ENCODE measurements around the gene TANC1.
"Not testable (repeated sequence)": the region's sequence is repeated elsewhere in the genome, so short reads cannot be mapped to it uniquely, and the experiment has no call there.

TANC1 gene

GRCh38 chr2:159129824-159130223 is 161.4 kb downstream of the TANC1 start:
- FAIRE-seq (no peak), DNase-seq (ENCODE audit: insufficient read length) (no peak)
- TF ChIP-seq POLR2AphosphoS5 (IDR thresholded peaks at IDR 0.05; ENCODE audit: low read depth, low read length) (no peak), POLR2A (IDR thresholded peaks at IDR 0.05; ENCODE audit: low read depth, low read length) (no peak), TAF1 (IDR thresholded peaks at IDR 0.05; ENCODE audit: borderline replicate concordance, low read depth, low read length) (no peak)

- TF ChIP-seq POLR2A (IDR thresholded peaks at IDR 0.05; ENCODE audit: low read depth, low read length) (no peak), TAF1 (IDR thresholded peaks at IDR 0.05; ENCODE audit: borderline replicate concordance, low read depth, low read length) (no peak), POLR2AphosphoS5 (IDR thresholded peaks at IDR 0.05; ENCODE audit: low read depth, low read length) (no peak)
- no peak for DNase-seq (ENCODE audit: insufficient read length)
- no peak for FAIRE-seq
Observed at GRCh38 chr2:159130302-159130701, 161.9 kb downstream of the TANC1 start.

GRCh38 chr2:159131267-159131913 is 162.9 kb downstream of the TANC1 start:
- DNase-seq (ENCODE audit: insufficient read length) (no peak), FAIRE-seq (no peak)
- TF ChIP-seq TAF1 (IDR thresholded peaks at IDR 0.05; ENCODE audit: borderline replicate concordance, low read depth, low read length) (no peak), POLR2A (IDR thresholded peaks at IDR 0.05; ENCODE audit: low read depth, low read length) (no peak), POLR2AphosphoS5 (IDR thresholded peaks at IDR 0.05; ENCODE audit: low read depth, low read length) (no peak)

GRCh38 chr2:159131914-159132281 is 163.5 kb downstream of the TANC1 start:
- no peak for FAIRE-seq
- no peak for DNase-seq (ENCODE audit: insufficient read length)
- TF ChIP-seq POLR2A (IDR thresholded peaks at IDR 0.05; ENCODE audit: low read depth, low read length) (no peak), TAF1 (IDR thresholded peaks at IDR 0.05; ENCODE audit: borderline replicate concordance, low read depth, low read length) (no peak), POLR2AphosphoS5 (IDR thresholded peaks at IDR 0.05; ENCODE audit: low read depth, low read length) (no peak)

- TF ChIP-seq TAF1 (IDR thresholded peaks at IDR 0.05; ENCODE audit: borderline replicate concordance, low read depth, low read length), result no peak
- no peak for TF ChIP-seq POLR2A (IDR thresholded peaks at IDR 0.05; ENCODE audit: low read depth, low read length)
- no peak for TF ChIP-seq POLR2AphosphoS5 (IDR thresholded peaks at IDR 0.05; ENCODE audit: low read depth, low read length)
- FAIRE-seq, result no peak
- no peak for DNase-seq (ENCODE audit: insufficient read length)
Observed at GRCh38 chr2:159133797-159134196, 165.4 kb downstream of the TANC1 start.

GRCh38 chr2:159134979-159135378 is 166.5 kb downstream of the TANC1 start:
- DNase-seq (ENCODE audit: insufficient read length), result no peak
- TF ChIP-seq POLR2A (IDR thresholded peaks at IDR 0.05; ENCODE audit: low read depth, low read length), result no peak
- no peak for TF ChIP-seq POLR2AphosphoS5 (IDR thresholded peaks at IDR 0.05; ENCODE audit: low read depth, low read length)
- TF ChIP-seq TAF1 (IDR thresholded peaks at IDR 0.05; ENCODE audit: borderline replicate concordance, low read depth, low read length), result no peak
- FAIRE-seq, result no peak

- TF ChIP-seq TAF1 (IDR thresholded peaks at IDR 0.05; ENCODE audit: borderline replicate concordance, low read depth, low read length), result no peak
- no peak for TF ChIP-seq POLR2A (IDR thresholded peaks at IDR 0.05; ENCODE audit: low read depth, low read length)
- TF ChIP-seq POLR2AphosphoS5 (IDR thresholded peaks at IDR 0.05; ENCODE audit: low read depth, low read length), result no peak
- no peak for FAIRE-seq
Observed at GRCh38 chr2:159136391-159136790, 168.0 kb downstream of the TANC1 start.

GRCh38 chr2:159137511-159138241 is 169.2 kb downstream of the TANC1 start:
- DNase-seq (ENCODE audit: insufficient read length), result no peak
- TF ChIP-seq TAF1 (IDR thresholded peaks at IDR 0.05; ENCODE audit: borderline replicate concordance, low read depth, low read length) (no peak), POLR2A (IDR thresholded peaks at IDR 0.05; ENCODE audit: low read depth, low read length) (no peak), POLR2AphosphoS5 (IDR thresholded peaks at IDR 0.05; ENCODE audit: low read depth, low read length) (no peak)
- FAIRE-seq, result no peak

More at GRCh38 chr2:159136391-159136790, 168.0 kb downstream of the TANC1 start:
- no peak for DNase-seq (ENCODE audit: insufficient read length)

- FAIRE-seq (no peak), DNase-seq (ENCODE audit: insufficient read length) (no peak)
- TF ChIP-seq POLR2A (IDR thresholded peaks at IDR 0.05; ENCODE audit: low read depth, low read length) (no peak), POLR2AphosphoS5 (IDR thresholded peaks at IDR 0.05; ENCODE audit: low read depth, low read length) (no peak), TAF1 (IDR thresholded peaks at IDR 0.05; ENCODE audit: borderline replicate concordance, low read depth, low read length) (no peak)
Observed at GRCh38 chr2:159138642-159139182, 170.3 kb downstream of the TANC1 start.

- no peak for TF ChIP-seq POLR2A (IDR thresholded peaks at IDR 0.05; ENCODE audit: low read depth, low read length)
- no peak for TF ChIP-seq TAF1 (IDR thresholded peaks at IDR 0.05; ENCODE audit: borderline replicate concordance, low read depth, low read length)
- TF ChIP-seq POLR2AphosphoS5 (IDR thresholded peaks at IDR 0.05; ENCODE audit: low read depth, low read length), result no peak
- no peak for FAIRE-seq
- no peak for DNase-seq (ENCODE audit: insufficient read length)
Observed at GRCh38 chr2:159139216-159139933, 170.9 kb downstream of the TANC1 start.

- TF ChIP-seq TAF1 (IDR thresholded peaks at IDR 0.05; ENCODE audit: borderline replicate concordance, low read depth, low read length) (no peak), POLR2A (IDR thresholded peaks at IDR 0.05; ENCODE audit: low read depth, low read length) (no peak), POLR2AphosphoS5 (IDR thresholded peaks at IDR 0.05; ENCODE audit: low read depth, low read length) (no peak)
- DNase-seq (ENCODE audit: insufficient read length) (no peak), FAIRE-seq (no peak)
Observed at GRCh38 chr2:159140070-159140769, 171.8 kb downstream of the TANC1 start.

GRCh38 chr2:159140821-159141220 is 172.4 kb downstream of the TANC1 start:
- FAIRE-seq; DNase-seq (ENCODE audit: insufficient read length): not testable (repeated sequence)

All from GM12892 (cell line).